B cell (primary cell): ENCODE data around the gene ZNF764. TPM values are rescaled to one million over a fixed set of nuclear protein-coding genes. Genes with fewer than 3 reads are reported as not detected.

ENCODE experiments used
- ATAC-seq: fragments of 200-7000 bp; cut with Tn5 transposase; one replicate; pipeline ENCODE4 v1.10.0; 2021; ENCODE audit warnings: low read depth, mild to moderate bottlenecking, moderate number of reproducible peaks, moderate library complexity
- CTCF ChIA-PET: fragments of 350-600 bp; sonication (Branson Sonifier 250); formaldehyde crosslinking; loops from one replicate; lab custom pipeline; 2021; ENCODE audit warnings: antibody characterized with exemption, inconsistent platforms; lab: Charles Lee
- POLR2A ChIA-PET: fragments of 350-600 bp; sonication (Branson Sonifier 250); formaldehyde crosslinking; loops from one replicate; lab custom pipeline; 2021; ENCODE audit warnings: antibody characterized with exemption; lab: Charles Lee
- DNase-seq: peaks from one replicate; pipeline ENCODE4 v3.0.0; 2013
- H2AFZ ChIP-seq: 2 replicates; pipeline ENCODE4 v1.6.1; 2012; ENCODE audit warnings: mild to moderate bottlenecking, low read depth, low read length; ENCODE audit not compliant: insufficient read depth, poor library complexity, severe bottlenecking
- H3K27ac ChIP-seq, 2 donors: 1 replicate in 1 of 2; 2 replicates in 1 of 2; pipeline ENCODE4 v1.5.1; 2012 to 2013; ENCODE audit warnings: low read length in 2 of 2, mild to moderate bottlenecking in 2 of 2, moderate library complexity in 1 of 2
- H3K27me3 ChIP-seq, 4 experiments: fragments of 200-600 bp in 1 of 4; sonication (generic) in 1 of 4; replicated peaks in 1 of 4; 1 replicate in 2 of 4; 2 replicates in 2 of 4; pipeline versions ENCODE4 v1.6.1 to v1.7.0; 2013 to 2016; ENCODE audit warnings: low read length in 3 of 4, mild to moderate bottlenecking in 2 of 4, mixed read lengths in 1 of 4, moderate library complexity in 1 of 4; ENCODE audit not compliant: insufficient read depth in 4 of 4, control insufficient read depth in 3 of 4; ENCODE audit errors: control extremely low read depth in 1 of 4
- H3K36me3 ChIP-seq, 2 experiments: replicated peaks in 1 of 2; 1 replicate in 1 of 2; 2 replicates in 1 of 2; pipeline versions ENCODE4 v1.6.1 to v1.7.1; 2013; ENCODE audit warnings: low read length in 1 of 2; ENCODE audit not compliant: insufficient read depth in 2 of 2, control insufficient read depth in 1 of 2; ENCODE audit errors: control extremely low read depth in 1 of 2, extremely low read depth in 1 of 2
- H3K4me1 ChIP-seq, 2 donors: fragments of 200-600 bp in 1 of 2; sonication (generic) in 1 of 2; 1 replicate in 1 of 2; 2 replicates in 1 of 2; pipeline versions ENCODE4 v1.5.1 to v1.6.1; 2013 to 2017; ENCODE audit warnings: low read length in 2 of 2; ENCODE audit not compliant: control insufficient read depth in 2 of 2, insufficient read depth in 2 of 2
- H3K4me2 ChIP-seq: replicated peaks from 2 replicates; pipeline ENCODE3; 2012; ENCODE audit warnings: mild to moderate bottlenecking, low read depth, low read length; ENCODE audit not compliant: poor library complexity, severe bottlenecking
- H3K4me3 ChIP-seq, 5 experiments: fragments of 200-600 bp in 1 of 5; sonication (generic) in 1 of 5; 1 replicate in 3 of 5; 2 replicates in 2 of 5; pipeline versions ENCODE4 v1.5.1 to v1.7.0; 2011 to 2016; ENCODE audit warnings: low read length in 4 of 5, mild to moderate bottlenecking in 4 of 5, low read depth in 2 of 5, control low read depth in 1 of 5, moderate library complexity in 1 of 5; ENCODE audit not compliant: insufficient read depth in 1 of 5; ENCODE audit errors: control extremely low read depth in 1 of 5, extremely low read depth in 1 of 5
- H3K79me2 ChIP-seq: fragments of 200-600 bp; sonication (generic); one replicate; pipeline ENCODE4 v1.6.0; 2016; ENCODE audit warnings: low read length; ENCODE audit not compliant: control insufficient read depth, insufficient read depth
- H3K9ac ChIP-seq: fragments of 200-600 bp; sonication (generic); 2 replicates; pipeline ENCODE4 v1.6.1; 2017; ENCODE audit warnings: mild to moderate bottlenecking, low read length, moderate library complexity
- H3K9me3 ChIP-seq, 3 donors: one replicate each; pipeline versions ENCODE4 v1.6.1 to v1.7.1; 2013; ENCODE audit warnings: low read length in 2 of 3; ENCODE audit not compliant: control insufficient read depth in 2 of 3, insufficient read depth in 1 of 3; ENCODE audit errors: control extremely low read depth in 1 of 3
- H4K20me1 ChIP-seq: 2 replicates; pipeline ENCODE4 v1.6.0; 2012; ENCODE audit warnings: mild to moderate bottlenecking, low read length; ENCODE audit not compliant: insufficient read depth, control insufficient read depth, poor library complexity, severe bottlenecking
- H3K27ac Mint-ChIP-seq: one replicate; pipeline ENCODE4 v1.8.0; 2021; ENCODE audit warnings: mixed read lengths
- H3K27me3 Mint-ChIP-seq: one replicate; pipeline ENCODE4 v1.8.0; 2021; ENCODE audit warnings: mixed read lengths
- H3K4me1 Mint-ChIP-seq: one replicate; pipeline ENCODE4 v1.8.0; 2021; ENCODE audit warnings: mixed read lengths
- H3K4me3 Mint-ChIP-seq: one replicate; pipeline ENCODE4 v1.8.0; 2021; ENCODE audit warnings: mixed read lengths
- H3K9me3 Mint-ChIP-seq: one replicate; pipeline ENCODE4 v1.8.0; 2022; ENCODE audit warnings: mixed read lengths; ENCODE audit not compliant: insufficient read depth
- EZH2 ChIP-seq: IDR thresholded peaks from 2 replicates; pipeline ENCODE4 v1.6.1; 2012; ENCODE audit warnings: borderline replicate concordance, low read depth, mild to moderate bottlenecking, moderate library complexity, low read length; ENCODE audit not compliant: insufficient read depth, poor library complexity, severe bottlenecking
- WGBS: methylation state at CpG from one replicate; pipeline ENCODE4 v1.1.5; 2013; ENCODE audit warnings: missing lambda C conversion rate; ENCODE audit not compliant: insufficient coverage; 5-methylcytosine and 5-hydroxymethylcytosine counted together
- intact Hi-C: fragments of 100-400 bp; cut with micrococcal nuclease; formaldehyde crosslinking; loops from one replicate; pipeline ENCODE4 v1.10.0; 2022
- polyA plus RNA-seq: library from polyadenylated mRNA; depleted of rRNA; stranded (reverse); fragments of >200 nt; gene quantifications from 2 replicates; pipeline ENCODE4 v1.2.3, GENCODE V29; 2012
- total RNA-seq, 2 donors: library from RNA; stranded (reverse); fragments of 120-200 nt in 1 of 2; gene quantifications; 1 replicate in 1 of 2; 2 replicates in 1 of 2; pipeline versions ENCODE4 v1.2.3 to v1.2.4, GENCODE V29; 2013 to 2022
- TF ChIP-seq, protein P1 (sequence below): fragments of 200-600 bp; IDR thresholded peaks from one replicate; pipeline ENCODE4 v1.8.0; 2022; ENCODE audit warnings: antibody characterized with exemption, mild to moderate bottlenecking

ZNF764 gene
- total and polyA plus RNA-seq, 2 donors (not counting 1 experiment from before 2014, with no cell fraction given): 12.6 to 20.9 TPM

- H3K4me2 ChIP-seq: peak overlapping the region; percentile 78
- under 1% methylated on average over 49 of the region's 79 CpGs for WGBS
- H3K79me2 ChIP-seq: peaks cover 14% of the 10 kb centered on the region
These were observed 31.1 kb downstream of the ZNF764 start for GRCh38 chr16:30526823-30527634.

More at GRCh38 chr16:30526823-30527634, 31.1 kb downstream of the ZNF764 start:
- TF ChIP-seq EZH2: no peak
- TF ChIP-seq, protein P1, sequence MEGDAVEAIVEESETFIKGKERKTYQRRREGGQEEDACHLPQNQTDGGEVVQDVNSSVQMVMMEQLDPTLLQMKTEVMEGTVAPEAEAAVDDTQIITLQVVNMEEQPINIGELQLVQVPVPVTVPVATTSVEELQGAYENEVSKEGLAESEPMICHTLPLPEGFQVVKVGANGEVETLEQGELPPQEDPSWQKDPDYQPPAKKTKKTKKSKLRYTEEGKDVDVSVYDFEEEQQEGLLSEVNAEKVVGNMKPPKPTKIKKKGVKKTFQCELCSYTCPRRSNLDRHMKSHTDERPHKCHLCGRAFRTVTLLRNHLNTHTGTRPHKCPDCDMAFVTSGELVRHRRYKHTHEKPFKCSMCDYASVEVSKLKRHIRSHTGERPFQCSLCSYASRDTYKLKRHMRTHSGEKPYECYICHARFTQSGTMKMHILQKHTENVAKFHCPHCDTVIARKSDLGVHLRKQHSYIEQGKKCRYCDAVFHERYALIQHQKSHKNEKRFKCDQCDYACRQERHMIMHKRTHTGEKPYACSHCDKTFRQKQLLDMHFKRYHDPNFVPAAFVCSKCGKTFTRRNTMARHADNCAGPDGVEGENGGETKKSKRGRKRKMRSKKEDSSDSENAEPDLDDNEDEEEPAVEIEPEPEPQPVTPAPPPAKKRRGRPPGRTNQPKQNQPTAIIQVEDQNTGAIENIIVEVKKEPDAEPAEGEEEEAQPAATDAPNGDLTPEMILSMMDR: peak; percentile 6
- peak; percentile 82 for ATAC-seq
- DNase-seq: peak; percentile 94
- ChIA-PET CTCF (interaction anchor here (0.5 to 1.7 kb wide), 11 partner anchors 9 to 149 kb away, joined by 3 to 8 read pairs (median 3); partner anchors contain the start of genes DCTPP1, ITGAL and ZNF764), POLR2A (interaction anchor here (0.5 to 2.4 kb wide), 18 partner anchors 9 to 461 kb away, joined by 3 to 12 read pairs (median 4); partner anchors contain the start of genes ALDOA, DCTPP1, ITGAL and SEPHS2)
- Histone ChIP-seq H3K4me3 (peak overlapping the region; percentile 59 to 97 (median 82)), H3K36me3 (peaks cover 0 to 4% of the 10 kb centered on the region in 2 experiments), H3K27me3 (no peaks in the 10 kb centered on the region), H3K9me3 (no peaks in the 10 kb centered on the region), H4K20me1 (no peaks in the 10 kb centered on the region), H3K9ac (peak overlapping the region; percentile 94), H3K27ac (peak overlapping the region; percentile 87 to 89), H2AFZ (peak overlapping the region; percentile 95), H3K4me1 (peaks cover 13 to 30% of the 10 kb centered on the region in 2 donors)
- intact Hi-C loops: loop anchor here (1.0 to 5.0 kb wide), 15 partner anchors 8 to 435 kb away; partner anchors contain the start of genes DCTPP1, FBRS, ITGAL and SEPHS2
- peak overlapping the region; percentile 96 for H3K27ac Mint-ChIP-seq
- peak overlapping the region; percentile 88 for H3K4me3 Mint-ChIP-seq
- H3K27me3 Mint-ChIP-seq: no peaks in the 10 kb centered on the region
- peaks cover 20% of the 10 kb centered on the region for H3K4me1 Mint-ChIP-seq
- no peaks in the 10 kb centered on the region for H3K9me3 Mint-ChIP-seq
